Endothelial cell of umbilical vein (primary cell): Measurements from ENCODE around the gene PPM1E. TPM values are rescaled to one million over a fixed set of nuclear protein-coding genes. Genes with fewer than 3 reads are reported as not detected.

Source experiments
- BruUV-seq: library from RNA; stranded (reverse); fragments of 400-500 nt; replicated peaks from 2 replicates; lab custom pipeline; 2021; lab: Mats Ljungman, UMichigan
- CTCF ChIA-PET: fragments of 300-600, 350-600 bp; sonication (Branson Sonifier 250); formaldehyde crosslinking; loops from one replicate; lab custom pipeline; 2021; ENCODE audit warnings: antibody characterized with exemption, inconsistent platforms; lab: Charles Lee
- POLR2A ChIA-PET: fragments of 300-600, 350-600 bp; sonication (Branson Sonifier 250); formaldehyde crosslinking; loops from one replicate; lab custom pipeline; 2021; ENCODE audit warnings: antibody characterized with exemption, inconsistent platforms; lab: Charles Lee
- DNase-seq: peaks from one replicate; pipeline ENCODE4 v3.0.0-alpha.2; 2011; ENCODE audit warnings: low read depth, low spot score
- FAIRE-seq: peaks from 2 replicates; lab custom pipeline; 2011; peaks lifted over from hg19 to GRCh38; lab: Jason Lieb, UNC
- H2AFZ ChIP-seq: 2 replicates; pipeline ENCODE4 v1.6.0; 2012; ENCODE audit warnings: low read depth, low read length, control low read depth, inconsistent platforms
- H3K27ac ChIP-seq: 2 replicates; pipeline ENCODE4 v1.5.1; 2011; ENCODE audit warnings: low read depth, mild to moderate bottlenecking, control low read depth, low read length, moderate library complexity; ENCODE audit not compliant: insufficient read depth
- H3K27me3 ChIP-seq, 2 experiments: 2 replicates each; pipeline versions ENCODE4 v1.6.0 to v1.6.1; 2011; ENCODE audit warnings: low read length in 2 of 2, mixed read lengths in 1 of 2; ENCODE audit not compliant: control insufficient read depth in 2 of 2, insufficient read depth in 2 of 2
- H3K36me3 ChIP-seq, 2 experiments: 2 replicates in 1 of 2; 3 replicates in 1 of 2; pipeline ENCODE4 v1.5.1; 2011; ENCODE audit warnings: low read length in 2 of 2, mild to moderate bottlenecking in 1 of 2, moderate library complexity in 1 of 2; ENCODE audit not compliant: control insufficient read depth in 2 of 2, insufficient read depth in 2 of 2; ENCODE audit errors: extremely low read depth in 1 of 2
- H3K4me1 ChIP-seq: 3 replicates; pipeline ENCODE4 v1.5.1; 2011; ENCODE audit warnings: mild to moderate bottlenecking, low read length; ENCODE audit not compliant: control insufficient read depth, insufficient read depth; ENCODE audit errors: extremely low read depth
- H3K4me2 ChIP-seq: 2 replicates; pipeline ENCODE4 v1.6.1; 2011; ENCODE audit warnings: low read length, control low read depth, mixed read lengths; ENCODE audit not compliant: insufficient read depth
- H3K4me3 ChIP-seq, 3 experiments: fragments of 200-600 bp in 1 of 3; sonication (generic), shearing (Covaris generic) in 1 of 3; replicated peaks in 1 of 3; 2 replicates each; pipeline ENCODE4 v1.5.1; 2011 to 2016; ENCODE audit warnings: control low read depth in 3 of 3, low read length in 3 of 3, mild to moderate bottlenecking in 2 of 3, inconsistent platforms in 1 of 3, low read depth in 1 of 3, moderate library complexity in 1 of 3; ENCODE audit not compliant: insufficient read depth in 1 of 3
- H3K79me2 ChIP-seq: 2 replicates; pipeline ENCODE4 v1.6.0; 2012; ENCODE audit warnings: low read length, inconsistent platforms; ENCODE audit not compliant: control insufficient read depth, insufficient read depth
- H3K9ac ChIP-seq: replicated peaks from 2 replicates; pipeline ENCODE3; 2011; ENCODE audit warnings: low read length, control low read depth; ENCODE audit not compliant: insufficient read depth; ENCODE audit errors: extremely low read depth
- H3K9me1 ChIP-seq: replicated peaks from 3 replicates; pipeline ENCODE4 v1.6.0; 2011; ENCODE audit warnings: mild to moderate bottlenecking, low read length; ENCODE audit not compliant: control insufficient read depth, insufficient read depth; ENCODE audit errors: extremely low read depth
- H3K9me3 ChIP-seq: replicated peaks from 2 replicates; pipeline ENCODE4 v1.5.1; 2012; ENCODE audit warnings: low read length, inconsistent platforms; ENCODE audit not compliant: control insufficient read depth, insufficient read depth
- H4K20me1 ChIP-seq: replicated peaks from 2 replicates; pipeline ENCODE3; 2011; ENCODE audit warnings: mild to moderate bottlenecking, low read length; ENCODE audit not compliant: control insufficient read depth, insufficient read depth; ENCODE audit errors: extremely low read depth
- CTCF ChIP-seq, 2 donors: IDR thresholded peaks; 1 replicate in 1 of 2; 2 replicates in 1 of 2; pipeline ENCODE4 v1.5.1; 2011; ENCODE audit warnings: low read length in 2 of 2, mild to moderate bottlenecking in 2 of 2, moderate library complexity in 2 of 2, control low read depth in 1 of 2, inconsistent platforms in 1 of 2, low read depth in 1 of 2; ENCODE audit not compliant: insufficient read depth in 1 of 2; ENCODE audit errors: extremely low read depth in 1 of 2
- EZH2 ChIP-seq: IDR thresholded peaks from 2 replicates; pipeline ENCODE4 v1.6.1; 2012; ENCODE audit warnings: borderline replicate concordance, low read depth, mild to moderate bottlenecking, moderate library complexity, low read length, inconsistent platforms; ENCODE audit not compliant: severe bottlenecking
- FOS ChIP-seq: IDR thresholded peaks from 2 replicates; pipeline ENCODE4 v1.6.1; 2011; ENCODE audit warnings: mild to moderate bottlenecking, low read length, moderate library complexity, borderline replicate concordance; ENCODE audit not compliant: insufficient read depth
- GATA2 ChIP-seq: IDR thresholded peaks from 2 replicates; pipeline ENCODE4 v1.7.0; 2011; ENCODE audit warnings: low read depth, mild to moderate bottlenecking, moderate library complexity, mixed read lengths, low read length; ENCODE audit not compliant: insufficient read length, insufficient read depth
- JUN ChIP-seq: IDR thresholded peaks from 2 replicates; pipeline ENCODE4 v1.6.1; 2011; ENCODE audit warnings: borderline replicate concordance, low read depth; ENCODE audit not compliant: insufficient read length, insufficient read depth
- MAX ChIP-seq: IDR thresholded peaks from 2 replicates; pipeline ENCODE4 v1.6.1; 2011; ENCODE audit not compliant: insufficient read depth, insufficient read length
- MYC ChIP-seq: IDR thresholded peaks from one replicate; pipeline ENCODE4 v1.6.1; 2011; ENCODE audit warnings: mild to moderate bottlenecking, low read depth, low read length
- POLR2A ChIP-seq: IDR thresholded peaks from 2 replicates; pipeline ENCODE4 v1.6.1; 2012; ENCODE audit warnings: low read depth, mild to moderate bottlenecking, control low read depth, low read length
- POLR2AphosphoS5 ChIP-seq: IDR thresholded peaks from 2 replicates; pipeline ENCODE4 v1.6.1; 2012; ENCODE audit warnings: low read depth, mild to moderate bottlenecking, control low read depth, low read length, moderate library complexity; ENCODE audit not compliant: insufficient read depth
- dilution Hi-C: fragments of 300-500 bp; cut with MboI; formaldehyde crosslinking; loops from one replicate; pipeline ENCODE4 v1.15.0; 2019; ENCODE audit warnings: low sequenced_read_pairs; ENCODE audit not compliant: extremely low pct_ligation_motif_present
- intact Hi-C: fragments of 100-400 bp; cut with micrococcal nuclease; formaldehyde crosslinking; loops from one replicate; pipeline ENCODE4 v1.10.0; 2022
- polyA plus RNA-seq, 4 experiments: library from polyadenylated mRNA; depleted of rRNA in 3 of 4; stranded (reverse) in 3 of 4; unstranded in 1 of 4; fragments of >200 nt; gene quantifications; 2 replicates each; pipeline versions ENCODE4 v1.2.1 to v1.2.3, GENCODE V29; 2011 to 2012; ENCODE audit warnings: missing spikeins in 1 of 4
- total RNA-seq: library from RNA; stranded (reverse); gene quantifications from 2 replicates; pipeline ENCODE4 v1.2.3, GENCODE V29; 2021

The PPM1E gene
- total and polyA plus RNA-seq, 2 donors (not counting 3 experiments of a cell fraction or from before 2014, with no cell fraction given) = 0.01 TPM; not detected in 1

- no peaks in the 10 kb centered on the region for H3K9me3 ChIP-seq
Observed at GRCh38 chr17:58947411-58947810, 191.8 kb downstream of the PPM1E start.

More at GRCh38 chr17:58947411-58947810, 191.8 kb downstream of the PPM1E start:
- no peaks in the 10 kb centered on the region for H3K4me1 ChIP-seq
- POLR2A ChIA-PET = no interaction called here
- no peak overlapping the region for H3K9ac ChIP-seq
- TF ChIP-seq CTCF (IDR thresholded peaks at IDR 0.05; ENCODE audit: extremely low read depth in 1 of 2, insufficient read depth in 1 of 2, low read depth in 1 of 2, low read length in 2 of 2) (no peak), EZH2 (no peak), GATA2 (no peak), FOS (no peak), POLR2AphosphoS5 (no peak), POLR2A (no peak), MYC (no peak), JUN (no peak), MAX (no peak)
- FAIRE-seq = no peak
- intact Hi-C loops = no loop called here
- dilution Hi-C loops = no loop called here
- H3K36me3 ChIP-seq = no peaks in the 10 kb centered on the region
- H4K20me1 ChIP-seq = no peaks in the 10 kb centered on the region
- CTCF ChIA-PET = interaction anchor here (0.6 kb wide), 1 partner anchor 44 kb away, joined by 3 read pairs; no protein-coding TSS in a partner anchor
- H3K4me3 ChIP-seq = no peak overlapping the region
- no peak for DNase-seq
- no peaks in the 10 kb centered on the region for H3K79me2 ChIP-seq
- H2AFZ ChIP-seq = no peak overlapping the region
- no peaks in the 10 kb centered on the region for H3K9me1 ChIP-seq
- no peak overlapping the region for H3K27ac ChIP-seq
- H3K27me3 ChIP-seq = no peaks in the 10 kb centered on the region
- no TSS peak for BruUV-seq
- H3K4me2 ChIP-seq = no peak overlapping the region
